Testis (tissue), 2 donors: ENCODE data around the gene SF1.

Experiments
- POLR2A ChIP-seq: fragments of 450-650 bp; IDR thresholded peaks from one replicate; pipeline ENCODE4 v1.6.1; 2017; ENCODE audit warnings: antibody characterized with exemption, mild to moderate bottlenecking, moderate library complexity
- TF ChIP-seq, protein P1 (sequence below), 3 experiments: fragments of 450-650 bp in 2 of 3; fragments of 200-600 bp in 1 of 3; sonication (generic) in 1 of 3; IDR thresholded peaks; one replicate each; pipeline ENCODE4 v1.5.1; 2016 to 2019; ENCODE audit warnings: antibody characterized with exemption in 3 of 3, mild to moderate bottlenecking in 2 of 3, moderate library complexity in 1 of 3

- no peak for TF ChIP-seq POLR2A
- TF ChIP-seq, protein P1, sequence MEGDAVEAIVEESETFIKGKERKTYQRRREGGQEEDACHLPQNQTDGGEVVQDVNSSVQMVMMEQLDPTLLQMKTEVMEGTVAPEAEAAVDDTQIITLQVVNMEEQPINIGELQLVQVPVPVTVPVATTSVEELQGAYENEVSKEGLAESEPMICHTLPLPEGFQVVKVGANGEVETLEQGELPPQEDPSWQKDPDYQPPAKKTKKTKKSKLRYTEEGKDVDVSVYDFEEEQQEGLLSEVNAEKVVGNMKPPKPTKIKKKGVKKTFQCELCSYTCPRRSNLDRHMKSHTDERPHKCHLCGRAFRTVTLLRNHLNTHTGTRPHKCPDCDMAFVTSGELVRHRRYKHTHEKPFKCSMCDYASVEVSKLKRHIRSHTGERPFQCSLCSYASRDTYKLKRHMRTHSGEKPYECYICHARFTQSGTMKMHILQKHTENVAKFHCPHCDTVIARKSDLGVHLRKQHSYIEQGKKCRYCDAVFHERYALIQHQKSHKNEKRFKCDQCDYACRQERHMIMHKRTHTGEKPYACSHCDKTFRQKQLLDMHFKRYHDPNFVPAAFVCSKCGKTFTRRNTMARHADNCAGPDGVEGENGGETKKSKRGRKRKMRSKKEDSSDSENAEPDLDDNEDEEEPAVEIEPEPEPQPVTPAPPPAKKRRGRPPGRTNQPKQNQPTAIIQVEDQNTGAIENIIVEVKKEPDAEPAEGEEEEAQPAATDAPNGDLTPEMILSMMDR (IDR thresholded peaks at IDR 0.05), result no peak
Measured at GRCh38 chr11:64790205-64791095, 12.1 kb upstream of the SF1 start.
